Stimulated activated naive CD8-positive, alpha-beta T cell treated with anti-CD3 and anti-CD28 coated beads, Interleukin-15, Interleukin-2, amounts not matched to agents 100 ng/mL and 50 ng/mL, for 24 hours (primary cell): Measurements from ENCODE around the gene MRPL23.

Source experiments
- H3K27ac Mint-ChIP-seq: one replicate; pipeline ENCODE4 v1.8.0; 2021; ENCODE audit warnings: mild to moderate bottlenecking, mixed read lengths
- H3K27me3 Mint-ChIP-seq: one replicate; pipeline ENCODE4 v1.8.0; 2021; ENCODE audit warnings: mixed read lengths
- H3K36me3 Mint-ChIP-seq: one replicate; pipeline ENCODE4 v1.8.0; 2021; ENCODE audit warnings: low read depth, mixed read lengths
- H3K4me1 Mint-ChIP-seq: one replicate; pipeline ENCODE4 v1.8.0; 2021; ENCODE audit warnings: low read depth, mixed read lengths
- H3K4me3 Mint-ChIP-seq: one replicate; pipeline ENCODE4 v1.8.0; 2021; ENCODE audit warnings: mild to moderate bottlenecking, mixed read lengths
- H3K9me3 Mint-ChIP-seq: one replicate; pipeline ENCODE4 v1.8.0; 2021; ENCODE audit warnings: mixed read lengths

MRPL23 gene

GRCh38 chr11:1952806-1953482 lies 5.8 kb downstream of the MRPL23 start:
- H3K4me3 Mint-ChIP-seq, result no peak overlapping the region
- no peak overlapping the region for H3K27ac Mint-ChIP-seq
- H3K9me3 Mint-ChIP-seq, result no peaks in the 10 kb centered on the region
- H3K36me3 Mint-ChIP-seq, result no peaks in the 10 kb centered on the region
- no peaks in the 10 kb centered on the region for H3K27me3 Mint-ChIP-seq
- no peaks in the 10 kb centered on the region for H3K4me1 Mint-ChIP-seq

GRCh38 chr11:1953489-1954266 lies 6.5 kb downstream of the MRPL23 start:
- Mint-ChIP-seq H3K9me3 (no peaks in the 10 kb centered on the region), H3K36me3 (no peaks in the 10 kb centered on the region), H3K4me1 (no peaks in the 10 kb centered on the region), H3K4me3 (no peak overlapping the region), H3K27ac (no peak overlapping the region), H3K27me3 (no peaks in the 10 kb centered on the region)

GRCh38 chr11:1958367-1958766 lies 11.2 kb downstream of the MRPL23 start:
- H3K27ac Mint-ChIP-seq, result no peak overlapping the region
- H3K4me3 Mint-ChIP-seq, result no peak overlapping the region
- H3K36me3 Mint-ChIP-seq, result no peaks in the 10 kb centered on the region
- H3K4me1 Mint-ChIP-seq, result no peaks in the 10 kb centered on the region
- no peaks in the 10 kb centered on the region for H3K27me3 Mint-ChIP-seq
- no peaks in the 10 kb centered on the region for H3K9me3 Mint-ChIP-seq

- no peaks in the 10 kb centered on the region for H3K36me3 Mint-ChIP-seq
- no peaks in the 10 kb centered on the region for H3K9me3 Mint-ChIP-seq
- no peak overlapping the region for H3K4me3 Mint-ChIP-seq
- H3K27ac Mint-ChIP-seq, result no peak overlapping the region
- H3K4me1 Mint-ChIP-seq, result no peaks in the 10 kb centered on the region
- no peaks in the 10 kb centered on the region for H3K27me3 Mint-ChIP-seq
Observed at GRCh38 chr11:1959786-1960185, 12.7 kb downstream of the MRPL23 start.

- H3K4me3 Mint-ChIP-seq, result no peak overlapping the region
- H3K36me3 Mint-ChIP-seq, result no peaks in the 10 kb centered on the region
- H3K9me3 Mint-ChIP-seq, result no peaks in the 10 kb centered on the region
- H3K27me3 Mint-ChIP-seq, result no peaks in the 10 kb centered on the region
- H3K4me1 Mint-ChIP-seq, result no peaks in the 10 kb centered on the region
- H3K27ac Mint-ChIP-seq, result no peak overlapping the region
Observed at GRCh38 chr11:1963864-1964263, 16.7 kb downstream of the MRPL23 start.

GRCh38 chr11:1964348-1964747 lies 17.2 kb downstream of the MRPL23 start:
- Mint-ChIP-seq H3K9me3 (no peaks in the 10 kb centered on the region), H3K36me3 (no peaks in the 10 kb centered on the region), H3K27ac (no peak overlapping the region), H3K27me3 (no peaks in the 10 kb centered on the region), H3K4me1 (no peaks in the 10 kb centered on the region), H3K4me3 (no peak overlapping the region)

- H3K9me3 Mint-ChIP-seq, result no peaks in the 10 kb centered on the region
- no peak overlapping the region for H3K27ac Mint-ChIP-seq
- H3K27me3 Mint-ChIP-seq, result no peaks in the 10 kb centered on the region
- no peaks in the 10 kb centered on the region for H3K36me3 Mint-ChIP-seq
- no peaks in the 10 kb centered on the region for H3K4me1 Mint-ChIP-seq
- no peak overlapping the region for H3K4me3 Mint-ChIP-seq
Observed at GRCh38 chr11:1964955-1965354, 17.8 kb downstream of the MRPL23 start.

GRCh38 chr11:1966531-1966930 lies 19.4 kb downstream of the MRPL23 start:
- no peak overlapping the region for H3K27ac Mint-ChIP-seq
- H3K27me3 Mint-ChIP-seq, result no peaks in the 10 kb centered on the region
- no peaks in the 10 kb centered on the region for H3K36me3 Mint-ChIP-seq
- no peaks in the 10 kb centered on the region for H3K9me3 Mint-ChIP-seq
- H3K4me1 Mint-ChIP-seq, result no peaks in the 10 kb centered on the region
- H3K4me3 Mint-ChIP-seq, result no peak overlapping the region

- Mint-ChIP-seq H3K9me3 (no peaks in the 10 kb centered on the region), H3K4me3 (no peak overlapping the region)
Observed at GRCh38 chr11:1967641-1968225, 20.6 kb downstream of the MRPL23 start.

GRCh38 chr11:1968454-1969002 lies 21.4 kb downstream of the MRPL23 start:
- Mint-ChIP-seq H3K36me3 (no peaks in the 10 kb centered on the region), H3K4me3 (no peak overlapping the region), H3K4me1 (no peaks in the 10 kb centered on the region), H3K27ac (no peak overlapping the region), H3K27me3 (no peaks in the 10 kb centered on the region), H3K9me3 (no peaks in the 10 kb centered on the region)

More at GRCh38 chr11:1967641-1968225, 20.6 kb downstream of the MRPL23 start:
- Mint-ChIP-seq H3K36me3 (no peaks in the 10 kb centered on the region), H3K27ac (no peak overlapping the region), H3K27me3 (no peaks in the 10 kb centered on the region), H3K4me1 (no peaks in the 10 kb centered on the region)

- Mint-ChIP-seq H3K27ac (no peak overlapping the region), H3K4me3 (no peak overlapping the region), H3K4me1 (no peaks in the 10 kb centered on the region), H3K36me3 (no peaks in the 10 kb centered on the region), H3K9me3 (no peaks in the 10 kb centered on the region), H3K27me3 (no peaks in the 10 kb centered on the region)
Observed at GRCh38 chr11:1969035-1969434, 21.9 kb downstream of the MRPL23 start.

- H3K27me3 Mint-ChIP-seq, result no peaks in the 10 kb centered on the region
- no peaks in the 10 kb centered on the region for H3K36me3 Mint-ChIP-seq
- H3K4me1 Mint-ChIP-seq, result no peaks in the 10 kb centered on the region
- no peaks in the 10 kb centered on the region for H3K9me3 Mint-ChIP-seq
- H3K27ac Mint-ChIP-seq, result no peak overlapping the region
- H3K4me3 Mint-ChIP-seq, result no peak overlapping the region
Observed at GRCh38 chr11:1969776-1970175, 22.6 kb downstream of the MRPL23 start.

GRCh38 chr11:1970956-1971355 lies 23.8 kb downstream of the MRPL23 start:
- H3K4me1 Mint-ChIP-seq, result no peaks in the 10 kb centered on the region
- H3K4me3 Mint-ChIP-seq, result no peak overlapping the region
- no peaks in the 10 kb centered on the region for H3K36me3 Mint-ChIP-seq
- no peak overlapping the region for H3K27ac Mint-ChIP-seq
- no peaks in the 10 kb centered on the region for H3K9me3 Mint-ChIP-seq
- no peaks in the 10 kb centered on the region for H3K27me3 Mint-ChIP-seq

- Mint-ChIP-seq H3K36me3 (no peaks in the 10 kb centered on the region), H3K4me1 (no peaks in the 10 kb centered on the region), H3K27ac (no peak overlapping the region), H3K9me3 (no peaks in the 10 kb centered on the region), H3K4me3 (no peak overlapping the region), H3K27me3 (no peaks in the 10 kb centered on the region)
Observed at GRCh38 chr11:1975185-1975584, 28.1 kb downstream of the MRPL23 start.

- Mint-ChIP-seq H3K9me3 (no peaks in the 10 kb centered on the region), H3K36me3 (no peaks in the 10 kb centered on the region), H3K4me3 (no peak overlapping the region), H3K27me3 (no peaks in the 10 kb centered on the region), H3K27ac (no peak overlapping the region), H3K4me1 (no peaks in the 10 kb centered on the region)
Observed at GRCh38 chr11:1978720-1979473, 31.8 kb downstream of the MRPL23 start.
